Measurements from ENCODE around the gene ARHGAP10.

GRCh38 chr4:148022975-148023374 lies 291.1 kb downstream of the ARHGAP10 start:
- TF ChIP-seq CTCF (IDR thresholded peaks at IDR 0.05; ENCODE audit: low read depth, low read length, poor library complexity, severe bottlenecking) (no peak), EZH2phosphoT487 (IDR thresholded peaks at IDR 0.05; ENCODE audit: borderline replicate concordance, low read length) (no peak)
